Heart left ventricle (tissue), 16 donors: Measurements from ENCODE around the gene ZNF705A. TPM values are rescaled to one million over a fixed set of nuclear protein-coding genes. Genes with fewer than 3 reads are reported as not detected.
"Not testable (repeated sequence)": the region's sequence is repeated elsewhere in the genome, so short reads cannot be mapped to it uniquely, and the experiment has no call there.

Source experiments
- ATAC-seq, 4 donors: fragments of 200-7000 bp; cut with Tn5 transposase; one replicate each; pipeline ENCODE4 v1.9.1; 2020 to 2022; ENCODE audit warnings: moderate library complexity in 4 of 4, mild to moderate bottlenecking in 3 of 4, moderate number of reproducible peaks in 1 of 4
- DNase-seq, 5 donors: peaks; one replicate each; pipeline ENCODE4 v3.0.0-alpha.2; 2020
- H3K27ac ChIP-seq, 12 donors: fragments of 200-600 bp; sonication (generic) in 4 of 12; one replicate each; pipeline versions ENCODE4 v1.5.0 to v1.8.0; 2016 to 2022; ENCODE audit warnings: mild to moderate bottlenecking in 2 of 12
- H3K27me3 ChIP-seq, 9 donors: fragments of 200-600 bp; sonication (generic) in 2 of 9; one replicate each; pipeline versions ENCODE4 v1.5.1 to v1.8.0; 2016 to 2022; ENCODE audit warnings: mild to moderate bottlenecking in 3 of 9
- H3K36me3 ChIP-seq, 9 donors: fragments of 200-600 bp; sonication (generic) in 2 of 9; one replicate each; pipeline versions ENCODE4 v1.5.0 to v1.8.0; 2018 to 2022; ENCODE audit warnings: mild to moderate bottlenecking in 2 of 9
- H3K4me1 ChIP-seq, 12 donors: fragments of 200-600 bp; sonication (generic) in 4 of 12; one replicate each; pipeline versions ENCODE4 v1.5.0 to v1.8.0; 2016 to 2022; ENCODE audit warnings: mild to moderate bottlenecking in 3 of 12
- H3K4me3 ChIP-seq, 12 donors: fragments of 200-600 bp; sonication (generic) in 4 of 12; one replicate each; pipeline versions ENCODE4 v1.5.0 to v1.8.0; 2017 to 2022; ENCODE audit warnings: mild to moderate bottlenecking in 9 of 12, moderate library complexity in 4 of 12
- H3K9me3 ChIP-seq, 12 donors: fragments of 200-600 bp; sonication (generic) in 4 of 12; one replicate each; pipeline versions ENCODE4 v1.5.0 to v1.8.0; 2016 to 2022; ENCODE audit warnings: mild to moderate bottlenecking in 1 of 12
- POLR2A ChIP-seq, 2 donors: fragments of 450-650 bp; IDR thresholded peaks; one replicate each; pipeline ENCODE4 v1.6.1; 2017; ENCODE audit warnings: antibody characterized with exemption in 2 of 2, mild to moderate bottlenecking in 2 of 2, moderate library complexity in 2 of 2
- WGBS, 4 donors: extraction: QIAGEN DNeasy Blood & Tissue Kit in 2 of 4; methylation state at CpG; one replicate each; pipeline versions ENCODE4 v1.1.5 to v1.1.7; 2013 to 2018; 5-methylcytosine and 5-hydroxymethylcytosine counted together
- intact Hi-C, 10 donors: fragments of 100-400 bp; cut with DNase I; formaldehyde crosslinking; loops; one replicate each; pipeline versions ENCODE4 v1.11.1 to v1.14.2; 2022
- polyA plus RNA-seq, 2 donors: library from polyadenylated mRNA; stranded (reverse); fragments of 200-250 nt; gene quantifications; one replicate each; pipeline ENCODE4 v1.2.3, GENCODE V29; 2013
- total RNA-seq, 9 donors: library from RNA; depleted of rRNA in 2 of 9; stranded (reverse); fragments of >200 nt in 2 of 9; fragmentation: NEBNext Ultra II Directional in 3 of 9; extraction: Animal tissue kit (Norgen Biotek cat#: 25700) in 3 of 9; gene quantifications; one replicate each; pipeline versions ENCODE4 v1.1.0 to v1.2.4, GENCODE V29; 2016 to 2023
- TF ChIP-seq, protein P1 (sequence below), 12 donors: fragments of 200-600 bp; sonication (generic) in 4 of 12; IDR thresholded peaks; one replicate each; pipeline versions ENCODE4 v1.5.0 to v1.8.0; 2018 to 2022; ENCODE audit warnings: antibody characterized with exemption in 12 of 12, mild to moderate bottlenecking in 5 of 12
- donor health status: ischemic (EF 13 %, LVEDD 7.1; RV severe dilation, severe dysfunction).
- donor health status: healthy with polysubstance abuse.
- donor health status: DM: no; HTN: yes; CAD: no.
- donor health status: DM: no; HTN: no; CAD: no.
- donor health status: ischemic (EF 25% LVEDD 6.9; RV normal size, moderate dysfunction).
- donor health status: ischemic (EF 25% LVEDD 5.7; RV mildly dilated, moderate dysfunction).
- donor health status: healthy.
- donor health status: DM: yes; HTN: yes; CAD: no.
- donor health status: ischemic (EF 35%, LVEDD 5.7; RV mildly dilated, moderate dysfunction).
- donor health status: nonischemic (EF 11% LVEDD 7.7; RV severe dilation, severe dysfunction).
- donor health status: DM: yes; HTN: yes; CAD: no.
- donor health status: PGD.
- donor health status: ischemic (EF 29% LVEDD 5.4; RV normal size, mild dysfunction).
- donor health status: nonischemic (EF 23%, LVEDD 6.1; RV moderate dilation, normal function).

The ZNF705A gene
- total and polyA plus RNA-seq, 11 donors, result 0.23 TPM; not detected in 10

DNA sequence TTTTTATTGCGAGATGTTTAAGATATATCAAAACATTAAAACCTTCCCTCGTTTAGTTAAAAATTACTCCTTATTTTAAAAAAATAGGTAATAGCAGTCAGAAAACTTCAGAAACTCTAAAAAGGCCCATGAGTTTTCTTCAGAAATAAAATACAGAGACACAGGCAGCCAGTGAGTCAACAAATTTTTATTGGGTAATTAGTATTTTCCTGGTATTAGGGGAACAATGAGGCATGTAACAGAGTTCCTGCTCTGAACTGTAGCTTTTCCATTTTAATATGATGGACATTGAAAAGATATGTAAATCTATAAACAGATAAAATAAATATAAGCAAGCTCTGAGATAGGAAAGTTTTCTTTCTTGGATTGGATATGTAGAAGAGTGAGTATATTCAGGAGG, 399 bp upstream of the ZNF705A start:
- no peak overlapping the region for H3K4me3 ChIP-seq
- DNase-seq (no peak), ATAC-seq (no peak)
- intact Hi-C loops, result no loop called here
- H3K27me3 ChIP-seq, result peaks cover 0 to 6% (median 0%) of the 10 kb centered on the region in 9 donors
- no peaks in the 10 kb centered on the region for H3K9me3 ChIP-seq
- TF ChIP-seq, protein P1, sequence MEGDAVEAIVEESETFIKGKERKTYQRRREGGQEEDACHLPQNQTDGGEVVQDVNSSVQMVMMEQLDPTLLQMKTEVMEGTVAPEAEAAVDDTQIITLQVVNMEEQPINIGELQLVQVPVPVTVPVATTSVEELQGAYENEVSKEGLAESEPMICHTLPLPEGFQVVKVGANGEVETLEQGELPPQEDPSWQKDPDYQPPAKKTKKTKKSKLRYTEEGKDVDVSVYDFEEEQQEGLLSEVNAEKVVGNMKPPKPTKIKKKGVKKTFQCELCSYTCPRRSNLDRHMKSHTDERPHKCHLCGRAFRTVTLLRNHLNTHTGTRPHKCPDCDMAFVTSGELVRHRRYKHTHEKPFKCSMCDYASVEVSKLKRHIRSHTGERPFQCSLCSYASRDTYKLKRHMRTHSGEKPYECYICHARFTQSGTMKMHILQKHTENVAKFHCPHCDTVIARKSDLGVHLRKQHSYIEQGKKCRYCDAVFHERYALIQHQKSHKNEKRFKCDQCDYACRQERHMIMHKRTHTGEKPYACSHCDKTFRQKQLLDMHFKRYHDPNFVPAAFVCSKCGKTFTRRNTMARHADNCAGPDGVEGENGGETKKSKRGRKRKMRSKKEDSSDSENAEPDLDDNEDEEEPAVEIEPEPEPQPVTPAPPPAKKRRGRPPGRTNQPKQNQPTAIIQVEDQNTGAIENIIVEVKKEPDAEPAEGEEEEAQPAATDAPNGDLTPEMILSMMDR (IDR thresholded peaks at IDR 0.05), result no peak
- TF ChIP-seq POLR2A (IDR thresholded peaks at IDR 0.05), result no peak
- peaks cover 0 to 7% (median 0%) of the 10 kb centered on the region in 12 donors for H3K4me1 ChIP-seq
- 90 to 94% (median 92%) methylated on average over 2 of the region's 2 CpGs for WGBS, 4 donors
- H3K27ac ChIP-seq, result peak overlapping the region in 1 of 12 donors; percentile 84
- no peaks in the 10 kb centered on the region for H3K36me3 ChIP-seq

DNA sequence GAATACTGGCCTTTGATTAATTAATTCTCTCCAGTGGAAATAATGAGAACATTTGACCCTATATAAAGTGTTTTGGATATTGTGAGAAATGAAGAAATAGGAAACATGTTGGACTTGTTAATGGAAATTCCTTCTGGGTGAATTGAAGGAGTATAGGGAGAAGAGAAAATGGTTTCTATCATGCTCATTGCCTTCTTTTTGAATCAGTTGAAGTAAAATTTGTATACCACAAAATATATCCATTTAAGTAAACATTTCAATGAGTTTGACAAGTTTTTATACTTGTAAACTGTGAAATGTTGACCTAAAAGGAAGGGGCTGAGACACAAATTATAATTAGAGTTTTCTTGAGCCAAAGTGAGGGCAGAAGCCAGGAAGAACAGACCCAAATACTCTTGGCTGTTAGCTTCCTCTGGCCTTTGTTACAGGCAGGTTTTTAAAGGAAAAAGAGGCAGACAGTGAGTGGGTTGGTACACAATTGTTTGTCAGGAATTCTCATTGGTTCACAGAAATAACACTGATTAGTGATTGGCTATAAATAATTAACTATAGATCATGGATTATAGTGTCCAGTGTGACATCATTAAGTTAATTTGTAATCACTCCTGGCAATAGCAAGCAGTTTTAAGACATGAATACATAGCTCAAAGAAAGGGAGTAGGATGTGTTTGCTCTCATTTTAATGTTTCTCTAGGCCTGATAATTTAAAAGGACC, 826 bp downstream of the ZNF705A start:
- H3K9me3 ChIP-seq, result no peaks in the 10 kb centered on the region
- no peak for TF ChIP-seq POLR2A (IDR thresholded peaks at IDR 0.05)
- TF ChIP-seq, protein P1 (IDR thresholded peaks at IDR 0.05), result no peak
- no peaks in the 10 kb centered on the region for H3K36me3 ChIP-seq
- ATAC-seq (no peak), DNase-seq (no peak)
- intact Hi-C loops, result no loop called here
- H3K27me3 ChIP-seq, result peaks cover 0 to 6% (median 0%) of the 10 kb centered on the region in 9 donors
- H3K27ac ChIP-seq, result peak overlapping the region in 1 of 12 donors; percentile 84
- H3K4me1 ChIP-seq, result peaks cover 0 to 7% (median 0%) of the 10 kb centered on the region in 12 donors
- no peak overlapping the region for H3K4me3 ChIP-seq

DNA sequence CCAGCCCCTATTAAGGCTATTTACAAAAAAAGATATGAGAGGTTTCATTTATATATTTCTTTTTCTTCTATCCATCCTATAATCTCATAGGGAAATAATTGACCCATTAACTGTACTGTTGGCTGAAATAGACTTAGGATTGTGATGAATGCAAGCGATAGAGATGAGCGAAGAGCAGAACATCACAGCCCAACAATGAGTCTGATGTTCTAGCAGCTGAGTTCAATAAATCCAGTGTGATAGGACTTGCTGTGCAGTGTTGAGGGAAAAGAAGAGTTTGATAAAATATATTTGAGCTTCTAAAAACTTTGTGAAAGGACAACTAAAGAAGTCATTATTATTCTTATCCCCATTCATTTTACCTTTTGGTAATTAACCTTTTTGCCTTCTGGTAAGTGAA, 16.1 kb downstream of the ZNF705A start:
- intact Hi-C loops, H3K4me1 ChIP-seq, H3K36me3 ChIP-seq, DNase-seq, ATAC-seq, H3K4me3 ChIP-seq, H3K27ac ChIP-seq, H3K9me3 ChIP-seq, H3K27me3 ChIP-seq: not testable (repeated sequence)
- 94 to 100% (median 96%) methylated on average over 2 of the region's 2 CpGs for WGBS, 4 donors

DNA sequence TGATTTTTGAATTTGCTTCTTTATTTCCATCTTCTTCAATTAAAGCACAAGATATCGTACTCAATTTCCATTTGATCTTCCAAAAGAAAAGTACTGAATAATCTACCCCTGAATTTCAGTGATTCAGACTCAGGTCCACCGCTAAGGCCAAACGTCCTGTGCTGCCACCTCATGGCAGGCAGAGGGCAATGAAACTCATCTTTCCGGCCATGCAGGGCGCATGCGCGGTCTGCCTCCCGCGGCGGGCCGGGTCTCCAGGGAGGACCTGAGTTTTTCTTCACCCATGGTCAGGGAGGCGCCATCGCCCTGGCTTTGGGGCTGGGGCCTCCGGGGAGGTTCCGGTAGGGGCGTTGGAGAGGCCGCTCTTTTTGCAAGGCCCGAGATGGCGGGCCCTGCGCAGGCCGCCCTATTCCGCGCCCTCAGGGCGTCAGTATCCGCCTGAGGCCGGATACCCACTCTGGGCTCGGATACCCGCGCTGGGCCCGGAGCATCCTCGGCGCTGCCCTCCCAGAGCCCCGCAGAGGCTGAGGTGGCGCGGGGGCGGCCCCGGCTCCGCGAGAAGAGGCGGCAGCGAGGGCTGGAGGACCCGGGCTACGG, 23.3 kb downstream of the ZNF705A start:
- TF ChIP-seq, protein P1 (IDR thresholded peaks at IDR 0.05), result peak; percentile 66 to 91 (median 76)
- peak in 1 of 2 donors; percentile 40 for TF ChIP-seq POLR2A (IDR thresholded peaks at IDR 0.05)
- intact Hi-C loops, result loop anchor here in 3 of 10 donors (2.0 to 10.0 kb wide), 4 partner anchors 55 to 73 kb away; no protein-coding TSS in a partner anchor
- not testable (repeated sequence) for H3K4me1 ChIP-seq, ATAC-seq, H3K9me3 ChIP-seq, H3K36me3 ChIP-seq, H3K27me3 ChIP-seq
- WGBS, 4 donors, result 0 to 1% (median 1%) methylated on average over 18 to 41 of the region's 43 CpGs
- H3K4me3 ChIP-seq, result peak overlapping the region; percentile 64 to 95 (median 84)
- peak overlapping the region in 11 of 12 donors; percentile 66 to 89 (median 81) for H3K27ac ChIP-seq
- peak; percentile 58 to 91 (median 82) for DNase-seq

DNA sequence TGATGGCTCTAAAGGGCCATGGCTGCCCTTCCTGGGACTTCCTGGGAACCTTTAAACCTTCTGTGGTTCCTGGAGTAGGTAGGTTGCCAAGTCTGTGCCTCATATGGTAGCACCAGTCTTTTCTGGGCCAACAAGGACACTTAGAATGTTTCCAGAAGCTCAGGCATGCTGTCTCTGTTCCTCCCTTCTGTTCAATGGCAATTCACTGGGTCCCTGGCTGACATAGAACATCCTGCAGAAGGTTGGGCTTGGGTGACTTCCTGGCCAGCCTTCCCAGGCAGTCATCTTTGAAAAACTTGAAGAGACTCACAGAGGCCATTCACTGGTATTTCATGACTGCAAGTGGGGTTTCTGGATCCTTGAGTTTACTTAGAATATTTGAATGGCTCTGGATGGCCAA, 24.5 kb downstream of the ZNF705A start:
- not testable (repeated sequence) for H3K4me3 ChIP-seq, H3K27me3 ChIP-seq, H3K36me3 ChIP-seq, H3K4me1 ChIP-seq, ATAC-seq, DNase-seq, H3K27ac ChIP-seq, H3K9me3 ChIP-seq
- intact Hi-C loops, result loop anchor here in 3 of 10 donors (2.0 to 10.0 kb wide), 4 partner anchors 54 to 74 kb away; no protein-coding TSS in a partner anchor

DNA sequence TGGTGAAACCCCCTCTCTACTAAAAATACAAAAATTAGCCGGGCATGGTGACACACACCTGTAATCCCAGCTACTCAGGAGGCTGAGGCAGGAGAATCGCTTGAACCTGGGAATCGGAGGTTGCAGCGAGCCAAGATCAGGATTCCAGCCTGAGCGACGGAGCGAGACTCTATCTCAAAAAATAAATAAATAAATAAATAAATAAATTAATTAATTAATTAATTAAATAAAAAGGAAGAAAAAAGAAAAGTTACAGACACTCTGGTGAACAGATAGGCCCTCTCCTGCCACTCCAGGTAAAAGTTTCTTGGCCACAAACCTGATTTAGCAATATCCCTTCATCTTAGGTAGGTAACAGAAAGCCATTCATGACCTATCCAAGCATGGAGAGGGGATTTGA, 26.1 kb downstream of the ZNF705A start:
- H3K27ac ChIP-seq, H3K27me3 ChIP-seq, H3K4me1 ChIP-seq, H3K4me3 ChIP-seq, H3K9me3 ChIP-seq, DNase-seq, H3K36me3 ChIP-seq, ATAC-seq: not testable (repeated sequence)
- 97 to 98% (median 98%) methylated on average over 7 of the region's 7 CpGs for WGBS, 4 donors
- intact Hi-C loops, result loop anchor here in 2 of 10 donors (5.0 to 10.0 kb wide), 3 partner anchors 52 to 76 kb away; no protein-coding TSS in a partner anchor

DNA sequence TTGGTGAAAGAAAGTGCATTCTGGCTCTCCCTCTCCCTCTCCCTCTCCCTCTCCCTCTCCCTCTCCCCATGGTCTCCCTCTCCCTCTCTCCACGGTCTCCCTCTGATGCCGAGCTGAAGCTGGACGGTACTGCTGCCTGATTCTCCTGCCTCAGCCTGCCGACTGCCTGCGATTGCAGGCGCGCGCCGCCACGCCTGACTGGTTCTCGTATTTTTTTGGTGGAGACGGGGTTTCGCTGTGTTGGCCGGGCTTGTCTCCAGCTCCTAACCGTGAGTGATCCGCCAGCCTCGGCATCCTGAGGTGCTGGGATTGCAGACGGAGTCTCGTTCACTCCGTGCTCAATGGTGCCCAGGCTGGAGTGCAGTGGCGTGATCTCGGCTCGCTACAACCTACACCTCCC, 26.5 kb downstream of the ZNF705A start:
- not testable (repeated sequence) for DNase-seq

DNA sequence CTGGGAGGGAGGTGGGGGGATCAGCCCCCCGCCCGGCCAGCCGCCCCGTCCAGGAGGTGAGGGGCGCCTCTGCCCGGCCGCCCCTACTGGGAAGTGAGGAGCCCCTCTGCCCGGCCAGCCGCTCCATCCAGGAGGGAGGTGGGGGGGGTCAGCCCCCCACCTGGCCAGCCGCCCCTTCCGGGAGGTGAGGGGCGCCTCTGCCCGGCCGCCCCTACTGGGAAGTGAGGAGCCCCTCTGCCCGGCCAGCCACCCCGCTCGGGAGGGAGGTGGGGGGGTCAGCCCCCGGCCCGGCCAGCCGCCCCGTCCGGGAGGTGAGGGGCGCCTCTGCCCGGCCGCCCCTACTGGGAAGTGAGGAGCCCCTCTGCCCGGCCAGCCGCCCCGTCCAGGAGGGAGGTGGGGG, 27.4 kb downstream of the ZNF705A start:
- not testable (repeated sequence) for H3K9me3 ChIP-seq, H3K27me3 ChIP-seq, H3K4me3 ChIP-seq, ATAC-seq, DNase-seq, H3K4me1 ChIP-seq, H3K36me3 ChIP-seq, H3K27ac ChIP-seq
- intact Hi-C loops, result loop anchor here in 2 of 10 donors (5.0 to 10.0 kb wide), 3 partner anchors 51 to 77 kb away; no protein-coding TSS in a partner anchor
- 93 to 95% methylated on average over 12 to 26 of the region's 28 CpGs; no CpG with 5 or more reads in 2 of the 4 donors for WGBS, 4 donors

More for the DNA sequence above, 26.5 kb downstream of the ZNF705A start:
- ATAC-seq, H3K36me3 ChIP-seq, H3K4me3 ChIP-seq, H3K27ac ChIP-seq, H3K9me3 ChIP-seq, H3K27me3 ChIP-seq, H3K4me1 ChIP-seq: not testable (repeated sequence)
- WGBS, 4 donors, result 96 to 98% (median 97%) methylated on average over 20 to 23 of the region's 23 CpGs
- intact Hi-C loops, result loop anchor here in 2 of 10 donors (5.0 to 10.0 kb wide), 3 partner anchors 51 to 76 kb away; no protein-coding TSS in a partner anchor
